Ascending aorta (tissue), 2 donors: ENCODE measurements around the gene DHRS7C. TPM values are rescaled to one million over a fixed set of nuclear protein-coding genes. Genes with fewer than 3 reads are reported as not detected.

Source experiments
- DNase-seq, 2 donors: peaks; one replicate each; pipeline ENCODE4 v3.0.0-alpha.2; 2019; ENCODE audit warnings: low spot score in 2 of 2
- H3K27ac ChIP-seq, 2 donors: fragments of 200-600 bp; sonication (generic); one replicate each; pipeline ENCODE4 v1.5.1; 2016 to 2017; ENCODE audit warnings: mild to moderate bottlenecking in 1 of 2
- H3K27me3 ChIP-seq: fragments of 200-600 bp; sonication (generic); one replicate; pipeline ENCODE4 v1.5.1; 2017
- H3K36me3 ChIP-seq, 2 donors: fragments of 200-600 bp; sonication (generic); one replicate each; pipeline ENCODE4 v1.5.1; 2016
- H3K4me1 ChIP-seq, 2 donors: fragments of 200-600 bp; sonication (generic); one replicate each; pipeline ENCODE4 v1.5.1; 2016 to 2017; ENCODE audit warnings: mild to moderate bottlenecking in 1 of 2
- H3K4me3 ChIP-seq, 2 donors: fragments of 200-600 bp; sonication (generic); one replicate each; pipeline ENCODE4 v1.5.1; 2016 to 2017; ENCODE audit warnings: mild to moderate bottlenecking in 1 of 2
- H3K9me3 ChIP-seq, 2 donors: fragments of 200-600 bp; sonication (generic); one replicate each; pipeline ENCODE4 v1.5.1; 2016
- CTCF ChIP-seq, 3 experiments: fragments of 200-600 bp in 2 of 3; fragments of 450-650 bp in 1 of 3; sonication (generic) in 2 of 3; IDR thresholded peaks; one replicate each; pipeline ENCODE4 v1.5.1; 2016 to 2019; ENCODE audit warnings: antibody characterized with exemption in 3 of 3, mild to moderate bottlenecking in 1 of 3, moderate library complexity in 1 of 3
- intact Hi-C: fragments of 100-400 bp; cut with DNase I; formaldehyde crosslinking; loops from one replicate; pipeline ENCODE4 v1.15.1; 2023
- total RNA-seq: library from RNA; depleted of rRNA; stranded (reverse); fragments of >200 nt; gene quantifications from one replicate; pipeline ENCODE4 v1.1.0, GENCODE V29; 2016

The DHRS7C gene
- total RNA-seq, 1 donor from 2014 or later: not detected

- Histone ChIP-seq H3K4me3 (no peak overlapping the region), H3K36me3 (no peaks in the 10 kb centered on the region), H3K4me1 (no peaks in the 10 kb centered on the region), H3K9me3 (no peaks in the 10 kb centered on the region), H3K27me3 (no peaks in the 10 kb centered on the region), H3K27ac (no peak overlapping the region)
- TF ChIP-seq CTCF (IDR thresholded peaks at IDR 0.05): peak; percentile 55 to 84 (median 80)
- intact Hi-C loops: no loop called here
- DNase-seq: no peak
Observed at GRCh38 chr17:9729034-9729650, 62.2 kb downstream of the DHRS7C start.

GRCh38 chr17:9728564-9728963 is 62.8 kb downstream of the DHRS7C start:
- no peaks in the 10 kb centered on the region for H3K27me3 ChIP-seq
- no peak for DNase-seq
- no peaks in the 10 kb centered on the region for H3K4me1 ChIP-seq
- no peak overlapping the region for H3K27ac ChIP-seq
- no peaks in the 10 kb centered on the region for H3K9me3 ChIP-seq
- no peaks in the 10 kb centered on the region for H3K36me3 ChIP-seq
- no peak for TF ChIP-seq CTCF (IDR thresholded peaks at IDR 0.05)
- intact Hi-C loops: no loop called here
- H3K4me3 ChIP-seq: no peak overlapping the region

GRCh38 chr17:9728005-9728404 is 63.4 kb downstream of the DHRS7C start:
- intact Hi-C loops: no loop called here
- Histone ChIP-seq H3K27ac (no peak overlapping the region), H3K9me3 (no peaks in the 10 kb centered on the region), H3K27me3 (no peaks in the 10 kb centered on the region), H3K4me1 (no peaks in the 10 kb centered on the region), H3K4me3 (no peak overlapping the region), H3K36me3 (no peaks in the 10 kb centered on the region)
- no peak for DNase-seq
- TF ChIP-seq CTCF (IDR thresholded peaks at IDR 0.05): no peak

GRCh38 chr17:9726291-9726690 is 65.1 kb downstream of the DHRS7C start:
- Histone ChIP-seq H3K27ac (no peak overlapping the region), H3K4me3 (no peak overlapping the region), H3K36me3 (no peaks in the 10 kb centered on the region), H3K4me1 (no peaks in the 10 kb centered on the region), H3K27me3 (no peaks in the 10 kb centered on the region), H3K9me3 (no peaks in the 10 kb centered on the region)
- DNase-seq: no peak
- intact Hi-C loops: no loop called here
- no peak for TF ChIP-seq CTCF (IDR thresholded peaks at IDR 0.05)

GRCh38 chr17:9725575-9725974 is 65.8 kb downstream of the DHRS7C start:
- no peaks in the 10 kb centered on the region for H3K9me3 ChIP-seq
- no peak for DNase-seq
- H3K27me3 ChIP-seq: no peaks in the 10 kb centered on the region
- H3K36me3 ChIP-seq: no peaks in the 10 kb centered on the region
- intact Hi-C loops: no loop called here
- H3K27ac ChIP-seq: no peak overlapping the region
- H3K4me1 ChIP-seq: no peaks in the 10 kb centered on the region
- no peak for TF ChIP-seq CTCF (IDR thresholded peaks at IDR 0.05)
- no peak overlapping the region for H3K4me3 ChIP-seq

Other genes with a start within 250 kb of the DHRS7C start
- 7.6 TPM for gene STX8, start 215.8 kb downstream of the DHRS7C start, total RNA-seq
- gene CFAP52, start 214.9 kb downstream of the DHRS7C start, total RNA-seq: not detected
- not detected for gene USP43, start 146.1 kb downstream of the DHRS7C start, total RNA-seq
- not detected for gene GSG1L2, start 30.5 kb upstream of the DHRS7C start, total RNA-seq
- gene GLP2R, start 34.3 kb upstream of the DHRS7C start, total RNA-seq: not detected
- gene RCVRN, start 113.7 kb upstream of the DHRS7C start, total RNA-seq: not detected